ENCODE results near the gene PIAS1. TPM values are rescaled to one million over a fixed set of nuclear protein-coding genes. Genes with fewer than 3 reads are reported as not detected.
"Not testable (repeated sequence)": the region's sequence is repeated elsewhere in the genome, so short reads cannot be mapped to it uniquely, and the experiment has no call there.

Gene PIAS1
- total RNA-seq, 1 donor from 2014 or later = 56.3 TPM

DNA sequence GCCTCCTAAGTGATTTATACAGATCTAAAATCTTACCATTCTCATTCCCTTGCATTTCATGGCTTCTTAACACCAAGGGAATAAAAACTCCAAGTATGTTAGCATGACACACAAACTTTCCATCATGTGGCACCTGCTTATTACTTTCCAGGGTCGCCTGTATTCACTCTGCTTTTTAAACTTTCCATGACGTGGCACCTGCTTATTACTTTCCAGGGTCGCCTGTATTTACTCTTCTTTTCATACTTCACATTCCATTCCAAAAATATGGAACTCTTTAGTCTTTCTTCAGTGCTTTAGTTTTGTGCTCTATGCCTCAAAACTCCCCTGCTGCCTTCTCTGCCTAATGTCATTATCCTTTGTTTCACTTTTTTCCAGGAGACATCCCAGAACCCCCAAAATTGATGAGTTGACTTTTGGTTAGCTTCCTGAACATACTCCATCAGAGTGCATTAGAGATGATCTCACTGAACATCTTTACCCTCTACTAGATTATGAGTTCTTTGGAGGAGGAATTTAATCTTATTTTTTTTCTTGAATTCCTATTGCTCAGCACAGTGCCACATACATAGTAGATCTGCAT, 104.0 kb downstream of the PIAS1 start:
- peaks cover 50% of the 10 kb centered on the region for H3K36me3 Mint-ChIP-seq (ENCODE audit: low read depth)
- TF ChIP-seq CTCF (IDR thresholded peaks at IDR 0.05) = no peak
- intact Hi-C loops (cut with micrococcal nuclease) = no loop called here

DNA sequence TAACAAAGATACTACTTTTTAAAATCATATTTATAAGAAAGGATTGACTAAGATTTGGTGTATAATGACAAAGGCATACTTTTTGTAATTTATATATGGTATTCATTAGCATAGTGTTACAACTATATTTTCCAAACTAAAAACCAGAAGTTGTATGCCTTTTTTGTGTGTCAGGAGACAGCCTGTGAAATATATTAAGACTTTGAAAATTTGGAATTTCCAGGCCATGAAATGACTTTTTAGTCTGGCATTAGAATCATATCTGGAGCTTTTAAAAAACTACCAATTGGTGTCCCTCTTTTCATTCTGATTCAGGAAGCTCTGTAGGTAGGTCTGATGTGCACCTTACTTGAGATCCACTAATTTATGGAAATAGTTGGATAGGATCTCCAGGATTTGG, 109.1 kb downstream of the PIAS1 start:
- H3K4me3 Mint-ChIP-seq = no peak overlapping the region
- H3K9me3 Mint-ChIP-seq = no peaks in the 10 kb centered on the region
- DNase-seq = no peak
- H3K27me3 Mint-ChIP-seq = no peaks in the 10 kb centered on the region
- intact Hi-C loops (cut with micrococcal nuclease) = no loop called here
- POLR2A ChIA-PET = no interaction called here
- CTCF ChIA-PET = no interaction called here
- H3K27ac Mint-ChIP-seq = no peak overlapping the region
- no peak for ATAC-seq (ENCODE audit: low read depth)
- TF ChIP-seq CTCF (IDR thresholded peaks at IDR 0.05) = no peak
- H3K4me1 Mint-ChIP-seq = no peaks in the 10 kb centered on the region
- peaks cover 58% of the 10 kb centered on the region for H3K36me3 Mint-ChIP-seq (ENCODE audit: low read depth)

More for the DNA sequence above, 104.0 kb downstream of the PIAS1 start:
- ChIA-PET POLR2A (no interaction called here), CTCF (no interaction called here)
- Mint-ChIP-seq H3K4me3 (no peak overlapping the region), H3K4me1 (no peaks in the 10 kb centered on the region), H3K27me3 (no peaks in the 10 kb centered on the region), H3K9me3 (no peaks in the 10 kb centered on the region), H3K27ac (no peak overlapping the region)
- no peak for DNase-seq
- no peak for ATAC-seq (ENCODE audit: low read depth)

GRCh38 chr15:68166847-68167246, 112.7 kb downstream of the PIAS1 start:
- H3K27ac Mint-ChIP-seq = no peak overlapping the region
- intact Hi-C loops (cut with micrococcal nuclease) = no loop called here
- no peak for TF ChIP-seq CTCF (IDR thresholded peaks at IDR 0.05)
- ATAC-seq (ENCODE audit: low read depth) (no peak), DNase-seq (no peak)
- H3K4me3 Mint-ChIP-seq = no peak overlapping the region
- ChIA-PET POLR2A (no interaction called here), CTCF (no interaction called here)
- H3K36me3 Mint-ChIP-seq (ENCODE audit: low read depth) = peaks cover 59% of the 10 kb centered on the region
- no peaks in the 10 kb centered on the region for H3K4me1 Mint-ChIP-seq
- no peaks in the 10 kb centered on the region for H3K27me3 Mint-ChIP-seq
- H3K9me3 Mint-ChIP-seq = no peaks in the 10 kb centered on the region

DNA sequence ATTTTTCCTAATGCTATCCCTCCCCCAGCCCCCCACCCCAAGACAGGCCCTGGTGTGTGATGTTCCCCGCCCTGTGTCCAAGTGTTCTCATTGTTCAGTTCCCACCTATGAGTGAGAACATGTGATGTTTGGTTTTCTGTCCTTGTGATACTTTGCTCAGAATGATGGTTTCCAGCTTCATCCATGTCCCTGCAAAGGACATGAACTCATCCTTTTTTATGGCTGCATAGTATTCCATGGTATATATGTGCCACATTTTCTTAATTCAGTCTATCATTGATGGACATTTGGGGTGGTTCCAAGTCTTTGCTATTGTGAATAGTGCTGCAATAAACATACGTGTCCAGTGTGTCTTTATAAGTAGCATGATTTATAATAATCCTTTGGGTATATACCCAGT, 117.9 kb downstream of the PIAS1 start:
- DNase-seq; intact Hi-C loops (cut with micrococcal nuclease); H3K27me3 Mint-ChIP-seq; POLR2A ChIA-PET; H3K4me3 Mint-ChIP-seq; ATAC-seq (ENCODE audit: low read depth); CTCF ChIA-PET; H3K4me1 Mint-ChIP-seq; H3K9me3 Mint-ChIP-seq; H3K27ac Mint-ChIP-seq: not testable (repeated sequence)
- H3K36me3 Mint-ChIP-seq (ENCODE audit: low read depth) = peaks cover 58% of the 10 kb centered on the region

DNA sequence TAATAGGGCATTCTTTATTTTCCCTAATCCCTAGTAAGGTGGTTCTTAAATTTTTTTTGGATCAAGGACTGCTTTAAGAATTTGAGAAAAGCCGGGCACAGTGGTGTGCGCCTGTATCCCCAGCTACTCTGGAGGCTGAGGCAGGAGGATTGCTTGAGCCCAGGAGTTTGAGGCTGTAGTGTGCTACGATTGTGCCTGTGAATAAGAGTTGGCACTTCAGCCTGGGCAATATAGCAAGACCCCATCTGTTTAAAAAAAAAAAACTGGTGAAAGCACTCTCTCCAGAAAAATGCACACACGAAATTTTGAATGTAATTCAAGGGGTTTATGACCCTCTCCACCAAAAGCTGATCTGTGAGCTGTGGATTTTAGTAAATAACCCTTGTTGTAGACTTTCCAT, 119.0 kb downstream of the PIAS1 start:
- Mint-ChIP-seq H3K27me3 (no peaks in the 10 kb centered on the region), H3K4me3 (no peak overlapping the region), H3K27ac (no peak overlapping the region), H3K4me1 (no peaks in the 10 kb centered on the region), H3K9me3 (no peaks in the 10 kb centered on the region), H3K36me3 (ENCODE audit: low read depth) (peaks cover 66% of the 10 kb centered on the region)
- ChIA-PET POLR2A (no interaction called here), CTCF (no interaction called here)
- intact Hi-C loops (cut with micrococcal nuclease) = no loop called here
- TF ChIP-seq CTCF (IDR thresholded peaks at IDR 0.05) = no peak
- DNase-seq = no peak
- no peak for ATAC-seq (ENCODE audit: low read depth)

- ATAC-seq (ENCODE audit: low read depth) (no peak), DNase-seq (no peak)
- Mint-ChIP-seq H3K27ac (no peak overlapping the region), H3K27me3 (no peaks in the 10 kb centered on the region), H3K9me3 (no peaks in the 10 kb centered on the region), H3K36me3 (ENCODE audit: low read depth) (peaks cover 60% of the 10 kb centered on the region), H3K4me1 (no peaks in the 10 kb centered on the region), H3K4me3 (no peak overlapping the region)
- TF ChIP-seq CTCF (IDR thresholded peaks at IDR 0.05) = no peak
- CTCF ChIA-PET = interaction anchor here (1.0 kb wide), 1 partner anchor 313 kb away, joined by 3 read pairs; no protein-coding TSS in a partner anchor
- intact Hi-C loops (cut with micrococcal nuclease) = no loop called here
- POLR2A ChIA-PET = interaction anchor here (0.6 to 1.2 kb wide), 2 partner anchors 54 to 102 kb away, joined by 3 read pairs; partner anchors contain the start of genes CLN6 and FEM1B
Measured at GRCh38 chr15:68175526-68175925, 121.4 kb downstream of the PIAS1 start.

Measured in activated B cell treated with CpG ODN at 0.5 μM for 24 hours (primary cell).